SK-N-SH (cell line): ENCODE measurements around the gene CTBP2. TPM values are rescaled to one million over a fixed set of nuclear protein-coding genes. Genes with fewer than 3 reads are reported as not detected.

Experiments used
- CTCF ChIA-PET: fragments of 300-600, 350-600 bp; formaldehyde crosslinking; extraction: SDS; loops from one replicate; lab custom pipeline; 2021; lab: Yijun Ruan, JAX
- POLR2A ChIA-PET: fragments of 350-600 bp; sonication (Branson Sonifier 250); formaldehyde crosslinking; extraction: SDS; loops from one replicate; lab custom pipeline; 2020; ENCODE audit warnings: antibody characterized with exemption, inconsistent platforms; lab: Yijun Ruan, JAX
- DNase-seq: peaks from one replicate; pipeline ENCODE4 v3.0.0; 2012
- H2AFZ ChIP-seq: fragments of 200-600 bp; sonication (generic); 2 replicates; pipeline ENCODE4 v1.8.1; 2016; ENCODE audit warnings: antibody characterized with exemption, mild to moderate bottlenecking, low read depth
- H3F3A ChIP-seq: fragments of 200-600 bp; sonication (generic); replicated peaks from 2 replicates; pipeline ENCODE3; 2016; ENCODE audit warnings: antibody characterized with exemption, mild to moderate bottlenecking; ENCODE audit not compliant: insufficient read depth
- H3K27ac ChIP-seq, 2 experiments: fragments of 200-500 bp in 1 of 2; fragments of 200-600 bp in 1 of 2; sonication (Bioruptor generic) in 1 of 2; sonication (generic), shearing (Covaris generic) in 1 of 2; 2 replicates each; pipeline versions ENCODE4 v1.5.1 to v1.6.1; 2014 to 2016; ENCODE audit warnings: low read depth in 2 of 2, inconsistent platforms in 1 of 2, low read length in 1 of 2, mild to moderate bottlenecking in 1 of 2, mixed read lengths in 1 of 2
- H3K27me3 ChIP-seq: fragments of 200-600 bp; sonication (generic), shearing (Covaris generic); 2 replicates; pipeline ENCODE4 v1.6.1; 2016; ENCODE audit warnings: mixed run types; ENCODE audit not compliant: insufficient read depth
- H3K36me3 ChIP-seq, 2 experiments: fragments of 200-500 bp in 1 of 2; fragments of 200-600 bp in 1 of 2; sonication (Bioruptor generic) in 1 of 2; sonication (generic) in 1 of 2; replicated peaks in 1 of 2; 2 replicates each; pipeline versions ENCODE3 to v1.5.1; 2014 to 2016; ENCODE audit warnings: low read length in 1 of 2, mild to moderate bottlenecking in 1 of 2; ENCODE audit not compliant: insufficient read depth in 2 of 2, control insufficient read depth in 1 of 2
- H3K4me1 ChIP-seq, 2 experiments: fragments of 200-500 bp in 1 of 2; fragments of 200-600 bp in 1 of 2; sonication (Bioruptor generic) in 1 of 2; sonication (generic), shearing (Covaris generic) in 1 of 2; 2 replicates each; pipeline versions ENCODE4 v1.5.1 to v1.6.1; 2014 to 2016; ENCODE audit warnings: low read depth in 1 of 2, low read length in 1 of 2, mixed run types in 1 of 2; ENCODE audit not compliant: insufficient read depth in 2 of 2, control insufficient read depth in 1 of 2
- H3K4me2 ChIP-seq: fragments of 200-600 bp; sonication (generic), shearing (Covaris generic); 2 replicates; pipeline ENCODE4 v1.6.1; 2017; ENCODE audit warnings: mixed run types
- H3K4me3 ChIP-seq, 2 experiments: fragments of 200-500 bp in 1 of 2; fragments of 200-600 bp in 1 of 2; sonication (Bioruptor generic) in 1 of 2; sonication (generic), shearing (Covaris generic) in 1 of 2; 2 replicates each; pipeline versions ENCODE4 v1.5.1 to v1.8.1; 2014 to 2016; ENCODE audit warnings: low read depth in 2 of 2, inconsistent platforms in 1 of 2, low read length in 1 of 2, mild to moderate bottlenecking in 1 of 2, mixed read lengths in 1 of 2, moderate library complexity in 1 of 2
- H3K79me2 ChIP-seq: fragments of 200-600 bp; sonication (generic); 2 replicates; pipeline ENCODE4 v1.8.1; 2017; ENCODE audit warnings: mild to moderate bottlenecking; ENCODE audit not compliant: insufficient read depth
- H3K9ac ChIP-seq: fragments of 200-600 bp; sonication (generic); 2 replicates; pipeline ENCODE4 v1.6.1; 2017; ENCODE audit warnings: mixed run types
- H3K9me2 ChIP-seq: fragments of 200-600 bp; sonication (generic); 2 replicates; pipeline ENCODE4 v1.6.1; 2017; ENCODE audit warnings: mixed run types
- H3K9me3 ChIP-seq: fragments of 200-600 bp; sonication (generic); 2 replicates; pipeline ENCODE4 v1.6.1; 2017; ENCODE audit warnings: mixed run types, mild to moderate bottlenecking, moderate library complexity
- H4K20me1 ChIP-seq: fragments of 200-600 bp; sonication (generic); 2 replicates; pipeline ENCODE4 v1.6.1; 2017; ENCODE audit warnings: mild to moderate bottlenecking, mixed run types; ENCODE audit not compliant: insufficient read depth
- EP300 ChIP-seq, 2 experiments: IDR thresholded peaks; 2 replicates each; pipeline versions ENCODE4 v1.4.0 to v1.6.1; 2012; ENCODE audit warnings: borderline replicate concordance in 1 of 2, low read depth in 1 of 2, low read length in 1 of 2
- EZH2phosphoT487 ChIP-seq: fragments of 200-600 bp; sonication (generic); IDR thresholded peaks from 2 replicates; pipeline ENCODE4 v1.6.1; 2017; ENCODE audit warnings: low read depth, mixed run types, mild to moderate bottlenecking, antibody characterized with exemption, moderate library complexity, borderline replicate concordance
- FOXM1 ChIP-seq: IDR thresholded peaks from 2 replicates; pipeline ENCODE4 v1.4.0; 2012; ENCODE audit warnings: low read depth, mild to moderate bottlenecking
- GABPA ChIP-seq: IDR thresholded peaks from 2 replicates; pipeline ENCODE4 v1.4.0; 2012; ENCODE audit warnings: low read depth, mild to moderate bottlenecking
- GATA2 ChIP-seq: sonication (generic); formaldehyde crosslinking; IDR thresholded peaks from 2 replicates; pipeline ENCODE4 v1.5.0; 2020; ENCODE audit warnings: mild to moderate bottlenecking, missing genetic modification reagents
- JUND ChIP-seq: IDR thresholded peaks from 2 replicates; pipeline ENCODE4 v1.4.0; 2012
- MEF2A ChIP-seq: IDR thresholded peaks from 2 replicates; pipeline ENCODE4 v1.4.0; 2012; ENCODE audit warnings: low read depth, borderline replicate concordance
- NFIC ChIP-seq: IDR thresholded peaks from 2 replicates; pipeline ENCODE4 v1.4.0; 2012; ENCODE audit warnings: borderline replicate concordance
- NRF1 ChIP-seq: IDR thresholded peaks from 2 replicates; pipeline ENCODE4 v1.6.1; 2012; ENCODE audit warnings: low read depth, mild to moderate bottlenecking, low read length
- POLR2AphosphoS5 ChIP-seq: IDR thresholded peaks from 2 replicates; pipeline ENCODE4 v1.6.1; 2012; ENCODE audit warnings: low read depth, low read length
- RAD21 ChIP-seq: IDR thresholded peaks from 2 replicates; pipeline ENCODE4 v1.6.1; 2012; ENCODE audit warnings: mild to moderate bottlenecking, low read length
- RFX5 ChIP-seq: IDR thresholded peaks from 2 replicates; pipeline ENCODE4 v1.6.1; 2012; ENCODE audit warnings: mild to moderate bottlenecking, improper control_type of control experiment, low read length
- TCF12 ChIP-seq: IDR thresholded peaks from 2 replicates; pipeline ENCODE4 v1.4.0; 2012
- YY1 ChIP-seq: IDR thresholded peaks from 2 replicates; pipeline ENCODE4 v1.4.0; 2012; ENCODE audit warnings: low read depth, mild to moderate bottlenecking
- WGBS: methylation state at CpG from one replicate; pipeline ENCODE4 v1.1.6; 2017; ENCODE audit warnings: low lambda C conversion rate; 5-methylcytosine and 5-hydroxymethylcytosine counted together
- polyA plus RNA-seq, 3 experiments: library from polyadenylated mRNA; depleted of rRNA; stranded (reverse); fragments of >200 nt; gene quantifications; 2 replicates each; pipeline ENCODE4 v1.2.3, GENCODE V29; 2012
- TF ChIP-seq, protein P1 (sequence below): IDR thresholded peaks from 2 replicates; pipeline ENCODE4; 2012
- TF ChIP-seq, protein P2 (sequence below): IDR thresholded peaks from 2 replicates; pipeline ENCODE4 v1.6.1; 2012; ENCODE audit warnings: mild to moderate bottlenecking, low read depth, low read length, moderate library complexity
- TF ChIP-seq, protein P3 (sequence below): fragments of 200-600 bp; sonication (generic); IDR thresholded peaks from 2 replicates; pipeline ENCODE4 v1.6.1; 2017; ENCODE audit warnings: antibody characterized with exemption, mild to moderate bottlenecking, moderate library complexity
- TF ChIP-seq, protein P4 (sequence below): fragments of 150-350 bp; IDR thresholded peaks from 2 replicates; pipeline ENCODE4 v1.6.1; 2017; ENCODE audit warnings: antibody characterized with exemption, low read length, low read depth, borderline replicate concordance
- TF ChIP-seq, protein P5 (sequence below): IDR thresholded peaks from 2 replicates; pipeline ENCODE4 v1.4.0; 2012; ENCODE audit warnings: low read depth, borderline replicate concordance

Gene CTBP2
- polyA plus RNA-seq, 1 of the 3 experiments (the other 2 are of a cell fraction), result 69.7 TPM

DNA sequence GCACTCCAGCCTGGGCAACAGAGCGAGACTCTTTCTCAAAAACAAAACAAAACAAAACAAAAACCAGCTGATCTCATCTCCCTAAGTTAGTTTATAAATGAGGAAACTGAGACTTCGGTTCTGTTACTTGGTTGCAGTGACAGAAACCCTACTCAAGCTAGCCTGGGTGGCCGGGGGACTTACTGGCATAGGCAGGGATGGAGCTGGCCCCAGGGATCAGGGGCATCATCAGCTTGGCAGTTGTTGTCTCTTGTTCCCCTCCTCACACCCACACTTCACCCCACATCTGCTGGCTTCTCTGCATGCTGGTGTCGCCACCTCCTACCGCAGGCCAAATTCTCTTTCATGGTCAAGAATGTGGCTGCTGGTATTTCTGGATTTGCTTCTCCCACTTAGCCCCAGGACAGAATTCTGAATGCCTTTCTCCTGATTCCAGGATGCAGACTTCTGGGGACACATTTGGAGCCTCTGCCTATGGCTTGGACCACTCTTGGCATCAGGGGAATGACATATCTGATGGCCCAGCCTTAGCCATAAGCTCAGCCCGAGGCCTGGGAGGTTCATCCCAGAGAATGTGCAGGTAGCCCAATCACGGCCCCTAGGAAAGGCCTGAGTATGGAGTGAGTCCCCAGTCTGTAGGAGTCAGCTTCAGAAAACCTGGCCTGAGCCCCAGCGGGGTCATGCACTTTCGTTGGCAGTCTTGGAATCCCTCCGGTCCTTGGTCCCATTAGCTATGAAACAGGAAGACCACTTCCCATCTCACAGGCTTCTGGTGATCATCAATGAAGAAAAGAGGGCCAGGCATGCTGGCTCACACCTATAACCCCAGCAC, 41.6 kb upstream of the CTBP2 start:
- Histone ChIP-seq H3K4me2 (no peak overlapping the region), H3K9ac (no peak overlapping the region), H3K9me3 (no peaks in the 10 kb centered on the region), H4K20me1 (no peaks in the 10 kb centered on the region), H3K36me3 (no peaks in the 10 kb centered on the region), H3F3A (no peaks in the 10 kb centered on the region), H3K27me3 (no peaks in the 10 kb centered on the region), H3K27ac (no peak overlapping the region), H3K4me3 (no peak overlapping the region), H3K9me2 (no peaks in the 10 kb centered on the region), H3K79me2 (no peaks in the 10 kb centered on the region), H2AFZ (no peak overlapping the region), H3K4me1 (peaks cover 0 to 5% of the 10 kb centered on the region in 2 experiments; a peak in 1 of 4 replicates)
- WGBS, result 39% methylated on average over 6 of the region's 10 CpGs
- no peak for DNase-seq
- TF ChIP-seq, protein P1, sequence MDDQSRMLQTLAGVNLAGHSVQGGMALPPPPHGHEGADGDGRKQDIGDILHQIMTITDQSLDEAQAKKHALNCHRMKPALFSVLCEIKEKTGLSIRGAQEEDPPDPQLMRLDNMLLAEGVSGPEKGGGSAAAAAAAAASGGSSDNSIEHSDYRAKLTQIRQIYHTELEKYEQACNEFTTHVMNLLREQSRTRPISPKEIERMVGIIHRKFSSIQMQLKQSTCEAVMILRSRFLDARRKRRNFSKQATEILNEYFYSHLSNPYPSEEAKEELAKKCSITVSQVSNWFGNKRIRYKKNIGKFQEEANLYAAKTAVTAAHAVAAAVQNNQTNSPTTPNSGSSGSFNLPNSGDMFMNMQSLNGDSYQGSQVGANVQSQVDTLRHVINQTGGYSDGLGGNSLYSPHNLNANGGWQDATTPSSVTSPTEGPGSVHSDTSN, result no peak
- TF ChIP-seq GABPA (no peak), POLR2AphosphoS5 (no peak), TCF12 (no peak), RAD21 (no peak), EP300 (IDR thresholded peaks at IDR 0.05; ENCODE audit: borderline replicate concordance in 1 of 2, low read depth in 1 of 2, low read length in 1 of 2) (no peak), JUND (no peak), GATA2 (CRISPR knock-in tag) (no peak), FOXM1 (no peak), NRF1 (no peak), YY1 (no peak), EZH2phosphoT487 (no peak), NFIC (no peak), MEF2A (no peak), RFX5 (no peak)
- TF ChIP-seq, protein P2, sequence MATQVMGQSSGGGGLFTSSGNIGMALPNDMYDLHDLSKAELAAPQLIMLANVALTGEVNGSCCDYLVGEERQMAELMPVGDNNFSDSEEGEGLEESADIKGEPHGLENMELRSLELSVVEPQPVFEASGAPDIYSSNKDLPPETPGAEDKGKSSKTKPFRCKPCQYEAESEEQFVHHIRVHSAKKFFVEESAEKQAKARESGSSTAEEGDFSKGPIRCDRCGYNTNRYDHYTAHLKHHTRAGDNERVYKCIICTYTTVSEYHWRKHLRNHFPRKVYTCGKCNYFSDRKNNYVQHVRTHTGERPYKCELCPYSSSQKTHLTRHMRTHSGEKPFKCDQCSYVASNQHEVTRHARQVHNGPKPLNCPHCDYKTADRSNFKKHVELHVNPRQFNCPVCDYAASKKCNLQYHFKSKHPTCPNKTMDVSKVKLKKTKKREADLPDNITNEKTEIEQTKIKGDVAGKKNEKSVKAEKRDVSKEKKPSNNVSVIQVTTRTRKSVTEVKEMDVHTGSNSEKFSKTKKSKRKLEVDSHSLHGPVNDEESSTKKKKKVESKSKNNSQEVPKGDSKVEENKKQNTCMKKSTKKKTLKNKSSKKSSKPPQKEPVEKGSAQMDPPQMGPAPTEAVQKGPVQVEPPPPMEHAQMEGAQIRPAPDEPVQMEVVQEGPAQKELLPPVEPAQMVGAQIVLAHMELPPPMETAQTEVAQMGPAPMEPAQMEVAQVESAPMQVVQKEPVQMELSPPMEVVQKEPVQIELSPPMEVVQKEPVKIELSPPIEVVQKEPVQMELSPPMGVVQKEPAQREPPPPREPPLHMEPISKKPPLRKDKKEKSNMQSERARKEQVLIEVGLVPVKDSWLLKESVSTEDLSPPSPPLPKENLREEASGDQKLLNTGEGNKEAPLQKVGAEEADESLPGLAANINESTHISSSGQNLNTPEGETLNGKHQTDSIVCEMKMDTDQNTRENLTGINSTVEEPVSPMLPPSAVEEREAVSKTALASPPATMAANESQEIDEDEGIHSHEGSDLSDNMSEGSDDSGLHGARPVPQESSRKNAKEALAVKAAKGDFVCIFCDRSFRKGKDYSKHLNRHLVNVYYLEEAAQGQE, result no peak
- TF ChIP-seq, protein P3, sequence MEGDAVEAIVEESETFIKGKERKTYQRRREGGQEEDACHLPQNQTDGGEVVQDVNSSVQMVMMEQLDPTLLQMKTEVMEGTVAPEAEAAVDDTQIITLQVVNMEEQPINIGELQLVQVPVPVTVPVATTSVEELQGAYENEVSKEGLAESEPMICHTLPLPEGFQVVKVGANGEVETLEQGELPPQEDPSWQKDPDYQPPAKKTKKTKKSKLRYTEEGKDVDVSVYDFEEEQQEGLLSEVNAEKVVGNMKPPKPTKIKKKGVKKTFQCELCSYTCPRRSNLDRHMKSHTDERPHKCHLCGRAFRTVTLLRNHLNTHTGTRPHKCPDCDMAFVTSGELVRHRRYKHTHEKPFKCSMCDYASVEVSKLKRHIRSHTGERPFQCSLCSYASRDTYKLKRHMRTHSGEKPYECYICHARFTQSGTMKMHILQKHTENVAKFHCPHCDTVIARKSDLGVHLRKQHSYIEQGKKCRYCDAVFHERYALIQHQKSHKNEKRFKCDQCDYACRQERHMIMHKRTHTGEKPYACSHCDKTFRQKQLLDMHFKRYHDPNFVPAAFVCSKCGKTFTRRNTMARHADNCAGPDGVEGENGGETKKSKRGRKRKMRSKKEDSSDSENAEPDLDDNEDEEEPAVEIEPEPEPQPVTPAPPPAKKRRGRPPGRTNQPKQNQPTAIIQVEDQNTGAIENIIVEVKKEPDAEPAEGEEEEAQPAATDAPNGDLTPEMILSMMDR, result no peak
- TF ChIP-seq, protein P4, sequence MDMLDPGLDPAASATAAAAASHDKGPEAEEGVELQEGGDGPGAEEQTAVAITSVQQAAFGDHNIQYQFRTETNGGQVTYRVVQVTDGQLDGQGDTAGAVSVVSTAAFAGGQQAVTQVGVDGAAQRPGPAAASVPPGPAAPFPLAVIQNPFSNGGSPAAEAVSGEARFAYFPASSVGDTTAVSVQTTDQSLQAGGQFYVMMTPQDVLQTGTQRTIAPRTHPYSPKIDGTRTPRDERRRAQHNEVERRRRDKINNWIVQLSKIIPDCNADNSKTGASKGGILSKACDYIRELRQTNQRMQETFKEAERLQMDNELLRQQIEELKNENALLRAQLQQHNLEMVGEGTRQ, result no peak
- TF ChIP-seq, protein P5, sequence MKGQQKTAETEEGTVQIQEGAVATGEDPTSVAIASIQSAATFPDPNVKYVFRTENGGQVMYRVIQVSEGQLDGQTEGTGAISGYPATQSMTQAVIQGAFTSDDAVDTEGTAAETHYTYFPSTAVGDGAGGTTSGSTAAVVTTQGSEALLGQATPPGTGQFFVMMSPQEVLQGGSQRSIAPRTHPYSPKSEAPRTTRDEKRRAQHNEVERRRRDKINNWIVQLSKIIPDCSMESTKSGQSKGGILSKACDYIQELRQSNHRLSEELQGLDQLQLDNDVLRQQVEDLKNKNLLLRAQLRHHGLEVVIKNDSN, result no peak
- POLR2A ChIA-PET, result no interaction called here
- CTCF ChIA-PET, result no interaction called here
